ENCODE data around the gene TNNT3. TPM values are rescaled to one million over a fixed set of nuclear protein-coding genes. Genes with fewer than 3 reads are reported as not detected.

Gene TNNT3
- total RNA-seq, 1 experiment from 2014 or later = not detected

- Histone ChIP-seq H3K27ac (ENCODE audit: low read length) (no peak overlapping the region), H3K9me3 (ENCODE audit: low read length) (no peaks in the 10 kb centered on the region), H3K79me2 (ENCODE audit: low read length) (no peaks in the 10 kb centered on the region), H3F3A (ENCODE audit: low read length, unreplicated experiment) (no peaks in the 10 kb centered on the region), H2AFZ (ENCODE audit: low read length) (no peak overlapping the region), H4K20me1 (ENCODE audit: low read length) (no peaks in the 10 kb centered on the region), H3K4me2 (ENCODE audit: low read length) (no peak overlapping the region), H3K9me2 (replicated peaks; ENCODE audit: low read length) (no peaks in the 10 kb centered on the region), H3K36me3 (ENCODE audit: low read depth, low read length) (no peaks in the 10 kb centered on the region), H3K4me3 (ENCODE audit: low read length) (no peak overlapping the region), H3K9ac (ENCODE audit: low read length) (no peak overlapping the region), H3K4me1 (ENCODE audit: insufficient read depth, low read length) (no peaks in the 10 kb centered on the region), H3K27me3 (ENCODE audit: low read length) (no peaks in the 10 kb centered on the region)
- no peak for TF ChIP-seq EZH2 (IDR thresholded peaks at IDR 0.05; ENCODE audit: low read length, unreplicated experiment)
- no peak for TF ChIP-seq CTCF (conservative IDR thresholded peaks at IDR 0.05; ENCODE audit: low read depth, low read length)
- no peak for TF ChIP-seq EZH2phosphoT487 (IDR thresholded peaks at IDR 0.05; ENCODE audit: borderline replicate concordance, low read length)
- ChIA-PET POLR2A (ENCODE audit: unreplicated experiment) (no interaction called here), CTCF (no interaction called here)
- ATAC-seq (no peak), DNase-seq (no peak)
- intact Hi-C loops (cut with micrococcal nuclease) = no loop called here
- no TSS peak for BruUV-seq (replicated peaks)
These were observed 8.5 kb downstream of the TNNT3 start for GRCh38 chr11:1927848-1928469.

GRCh38 chr11:1928470-1928890 is 9.0 kb downstream of the TNNT3 start:
- Histone ChIP-seq H3K27me3 (ENCODE audit: low read length) (no peaks in the 10 kb centered on the region), H3K9ac (ENCODE audit: low read length) (no peak overlapping the region), H3F3A (ENCODE audit: low read length, unreplicated experiment) (no peaks in the 10 kb centered on the region), H4K20me1 (ENCODE audit: low read length) (no peaks in the 10 kb centered on the region), H3K9me3 (ENCODE audit: low read length) (no peaks in the 10 kb centered on the region), H3K4me3 (ENCODE audit: low read length) (no peak overlapping the region), H2AFZ (ENCODE audit: low read length) (no peak overlapping the region), H3K9me2 (replicated peaks; ENCODE audit: low read length) (no peaks in the 10 kb centered on the region), H3K4me2 (ENCODE audit: low read length) (no peak overlapping the region), H3K36me3 (ENCODE audit: low read depth, low read length) (no peaks in the 10 kb centered on the region), H3K79me2 (ENCODE audit: low read length) (no peaks in the 10 kb centered on the region), H3K4me1 (ENCODE audit: insufficient read depth, low read length) (no peaks in the 10 kb centered on the region), H3K27ac (ENCODE audit: low read length) (no peak overlapping the region)
- POLR2A ChIA-PET (ENCODE audit: unreplicated experiment) = no interaction called here
- no TSS peak for BruUV-seq (replicated peaks)
- DNase-seq (no peak), ATAC-seq (no peak)
- intact Hi-C loops (cut with micrococcal nuclease) = no loop called here
- no peak for TF ChIP-seq CTCF (conservative IDR thresholded peaks at IDR 0.05; ENCODE audit: low read depth, low read length)
- TF ChIP-seq EZH2 (IDR thresholded peaks at IDR 0.05; ENCODE audit: low read length, unreplicated experiment) = no peak
- no peak for TF ChIP-seq EZH2phosphoT487 (IDR thresholded peaks at IDR 0.05; ENCODE audit: borderline replicate concordance, low read length)
- CTCF ChIA-PET = no interaction called here

GRCh38 chr11:1928891-1929541 is 9.5 kb downstream of the TNNT3 start:
- H3K9ac ChIP-seq (ENCODE audit: low read length) = no peak overlapping the region
- no peak overlapping the region for H3K27ac ChIP-seq (ENCODE audit: low read length)
- DNase-seq = no peak
- no TSS peak for BruUV-seq (replicated peaks)
- H3F3A ChIP-seq (ENCODE audit: low read length, unreplicated experiment) = no peaks in the 10 kb centered on the region
- CTCF ChIA-PET = no interaction called here
- H3K4me1 ChIP-seq (ENCODE audit: insufficient read depth, low read length) = no peaks in the 10 kb centered on the region
- POLR2A ChIA-PET (ENCODE audit: unreplicated experiment) = no interaction called here
- TF ChIP-seq EZH2phosphoT487 (IDR thresholded peaks at IDR 0.05; ENCODE audit: borderline replicate concordance, low read length) = no peak
- TF ChIP-seq CTCF (conservative IDR thresholded peaks at IDR 0.05; ENCODE audit: low read depth, low read length) = no peak
- no peak for TF ChIP-seq EZH2 (IDR thresholded peaks at IDR 0.05; ENCODE audit: low read length, unreplicated experiment)
- H3K79me2 ChIP-seq (ENCODE audit: low read length) = no peaks in the 10 kb centered on the region
- intact Hi-C loops (cut with micrococcal nuclease) = no loop called here
- H3K9me3 ChIP-seq (ENCODE audit: low read length) = no peaks in the 10 kb centered on the region
- no peaks in the 10 kb centered on the region for H3K36me3 ChIP-seq (ENCODE audit: low read depth, low read length)
- no peak for ATAC-seq
- no peaks in the 10 kb centered on the region for H3K27me3 ChIP-seq (ENCODE audit: low read length)
- no peak overlapping the region for H3K4me2 ChIP-seq (ENCODE audit: low read length)
- no peaks in the 10 kb centered on the region for H3K9me2 ChIP-seq (replicated peaks; ENCODE audit: low read length)
- H2AFZ ChIP-seq (ENCODE audit: low read length) = no peak overlapping the region
- H3K4me3 ChIP-seq (ENCODE audit: low read length) = no peak overlapping the region
- H4K20me1 ChIP-seq (ENCODE audit: low read length) = no peaks in the 10 kb centered on the region
